Vagina (tissue), 2 donors: ENCODE data around the gene NUDT17.

Experiments used
- POLR2A ChIP-seq, 2 donors: fragments of 450-650 bp; IDR thresholded peaks; one replicate each; pipeline ENCODE4 v1.6.1; 2017; ENCODE audit warnings: antibody characterized with exemption in 2 of 2, mild to moderate bottlenecking in 2 of 2, moderate library complexity in 2 of 2
- TF ChIP-seq, protein P1 (sequence below), 3 experiments: fragments of 450-650 bp in 2 of 3; fragments of 200-600 bp in 1 of 3; sonication (generic) in 1 of 3; IDR thresholded peaks; one replicate each; pipeline ENCODE4 v1.5.1; 2017 to 2019; ENCODE audit warnings: antibody characterized with exemption in 3 of 3, mild to moderate bottlenecking in 2 of 3, moderate library complexity in 2 of 3

DNA sequence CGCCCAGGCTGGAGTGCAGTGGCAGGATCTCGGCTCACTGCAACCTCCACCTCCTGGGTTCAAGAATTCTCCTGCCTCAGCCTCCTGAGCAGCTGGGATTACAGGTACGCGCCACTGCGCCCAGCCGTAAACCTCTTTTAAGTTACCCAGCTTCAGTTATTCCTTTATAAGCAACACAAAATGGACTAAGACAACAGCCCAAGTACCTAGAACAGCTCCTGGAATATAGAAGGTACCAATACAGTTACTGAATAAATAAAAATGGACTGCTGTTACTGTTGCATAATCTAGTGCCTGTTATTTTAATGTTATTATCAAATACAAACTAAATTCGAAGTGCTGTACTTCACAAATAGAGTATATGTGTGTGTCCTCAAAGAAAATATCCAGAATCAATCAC is 38.6 kb upstream of the NUDT17 start:
- no peak for TF ChIP-seq POLR2A (IDR thresholded peaks at IDR 0.05)
- TF ChIP-seq, protein P1, sequence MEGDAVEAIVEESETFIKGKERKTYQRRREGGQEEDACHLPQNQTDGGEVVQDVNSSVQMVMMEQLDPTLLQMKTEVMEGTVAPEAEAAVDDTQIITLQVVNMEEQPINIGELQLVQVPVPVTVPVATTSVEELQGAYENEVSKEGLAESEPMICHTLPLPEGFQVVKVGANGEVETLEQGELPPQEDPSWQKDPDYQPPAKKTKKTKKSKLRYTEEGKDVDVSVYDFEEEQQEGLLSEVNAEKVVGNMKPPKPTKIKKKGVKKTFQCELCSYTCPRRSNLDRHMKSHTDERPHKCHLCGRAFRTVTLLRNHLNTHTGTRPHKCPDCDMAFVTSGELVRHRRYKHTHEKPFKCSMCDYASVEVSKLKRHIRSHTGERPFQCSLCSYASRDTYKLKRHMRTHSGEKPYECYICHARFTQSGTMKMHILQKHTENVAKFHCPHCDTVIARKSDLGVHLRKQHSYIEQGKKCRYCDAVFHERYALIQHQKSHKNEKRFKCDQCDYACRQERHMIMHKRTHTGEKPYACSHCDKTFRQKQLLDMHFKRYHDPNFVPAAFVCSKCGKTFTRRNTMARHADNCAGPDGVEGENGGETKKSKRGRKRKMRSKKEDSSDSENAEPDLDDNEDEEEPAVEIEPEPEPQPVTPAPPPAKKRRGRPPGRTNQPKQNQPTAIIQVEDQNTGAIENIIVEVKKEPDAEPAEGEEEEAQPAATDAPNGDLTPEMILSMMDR (IDR thresholded peaks at IDR 0.05), result no peak
